ENCODE data around the gene DPH1.

The DPH1 gene

GRCh38 chr17:2027528-2028233 lies 2.3 kb upstream of the DPH1 start:
- peak; percentile 40 for DNase-seq

GRCh38 chr17:2028234-2028614 lies 1.7 kb upstream of the DPH1 start:
- no peak for DNase-seq

GRCh38 chr17:2028737-2029136 lies 1.2 kb upstream of the DPH1 start:
- DNase-seq = no peak

- peak; percentile 93 for DNase-seq
These were observed 818 bp downstream of the DPH1 start for GRCh38 chr17:2030779-2031163.

GRCh38 chr17:2033153-2033552 lies 3.2 kb downstream of the DPH1 start:
- no peak for DNase-seq

GRCh38 chr17:2034157-2034556 lies 4.2 kb downstream of the DPH1 start:
- DNase-seq = no peak

- no peak for DNase-seq
These were observed 5.0 kb downstream of the DPH1 start for GRCh38 chr17:2034806-2035540.

GRCh38 chr17:2035541-2036488 lies 5.9 kb downstream of the DPH1 start:
- DNase-seq = no peak

- DNase-seq = no peak
These were observed 7.2 kb downstream of the DPH1 start for GRCh38 chr17:2037155-2037554.

- DNase-seq = no peak
These were observed 10.4 kb downstream of the DPH1 start for GRCh38 chr17:2040219-2040827.

GRCh38 chr17:2040942-2041560 lies 11.1 kb downstream of the DPH1 start:
- no peak for DNase-seq

GRCh38 chr17:2041561-2042389 lies 11.8 kb downstream of the DPH1 start, which contains the start of gene OVCA2:
TSS of gene OVCA2 (plus strand) at chr17:2042022. CDS start at chr17:2042048, 26 bp downstream.
- DNase-seq = peak; percentile 93

- DNase-seq = peak; percentile 45
These were observed 12.5 kb downstream of the DPH1 start for GRCh38 chr17:2042390-2042847.

- no peak for DNase-seq
These were observed 13.0 kb downstream of the DPH1 start for GRCh38 chr17:2042933-2043332.

GRCh38 chr17:2043785-2044184 lies 13.8 kb downstream of the DPH1 start:
- no peak for DNase-seq

- DNase-seq = no peak
These were observed 14.4 kb downstream of the DPH1 start for GRCh38 chr17:2044263-2044894.

- DNase-seq = no peak
These were observed 17.6 kb downstream of the DPH1 start for GRCh38 chr17:2047590-2047989.

- no peak for DNase-seq
These were observed 18.9 kb downstream of the DPH1 start for GRCh38 chr17:2048805-2049204.

GRCh38 chr17:2049333-2050299 lies 19.7 kb downstream of the DPH1 start:
- DNase-seq = peak; percentile 69

Data from hematopoietic multipotent progenitor cell treated with erythropoietin and hydrocortisone succinate and interleukin-3 and kit ligand, for 8 days (in vitro differentiated cells).